Neuronal stem cell (in vitro differentiated cells): ENCODE results near the gene MMP27. TPM values are rescaled to one million over a fixed set of nuclear protein-coding genes. Genes with fewer than 3 reads are reported as not detected.

Source experiments
- DNase-seq: peaks from one replicate; pipeline ENCODE4 v3.0.0-alpha.2; 2013; ENCODE audit warnings: low spot score
- H2AFZ ChIP-seq: one replicate; pipeline ENCODE4 v1.6.1; 2013; ENCODE audit warnings: mild to moderate bottlenecking, low read length, inconsistent platforms
- H2AK5ac ChIP-seq: 2 replicates; pipeline ENCODE4 v1.6.1; 2013; ENCODE audit warnings: low read depth, mild to moderate bottlenecking, inconsistent platforms, low read length, moderate library complexity, mixed read lengths
- H2BK120ac ChIP-seq: 2 replicates; pipeline ENCODE4 v1.6.1; 2013; ENCODE audit warnings: low read depth, mild to moderate bottlenecking, inconsistent platforms, low read length, moderate library complexity, mixed read lengths
- H2BK12ac ChIP-seq: one replicate; pipeline ENCODE4 v1.6.1; 2013; ENCODE audit warnings: low read length, inconsistent platforms
- H2BK15ac ChIP-seq: 2 replicates; pipeline ENCODE4 v1.6.1; 2013; ENCODE audit warnings: mild to moderate bottlenecking, low read length, inconsistent platforms, mixed read lengths
- H2BK5ac ChIP-seq: one replicate; pipeline ENCODE4 v1.6.1; 2013; ENCODE audit warnings: inconsistent platforms, mild to moderate bottlenecking, low read length, moderate library complexity
- H3K14ac ChIP-seq: one replicate; pipeline ENCODE4 v1.6.1; 2013; ENCODE audit warnings: low read length, inconsistent platforms
- H3K18ac ChIP-seq: 2 replicates; pipeline ENCODE4 v1.6.1; 2013; ENCODE audit warnings: low read length, inconsistent platforms
- H3K23ac ChIP-seq: 2 replicates; pipeline ENCODE4 v1.6.1; 2013; ENCODE audit warnings: low read depth, mild to moderate bottlenecking, mixed read lengths, low read length, inconsistent platforms; ENCODE audit not compliant: poor library complexity
- H3K27ac ChIP-seq: replicated peaks from 3 replicates; pipeline ENCODE4 v1.5.1; 2013; ENCODE audit warnings: low read length, inconsistent platforms
- H3K27me3 ChIP-seq, 3 experiments: 2 replicates each; pipeline ENCODE4 v1.6.1; 2013; ENCODE audit warnings: low read length in 3 of 3, mild to moderate bottlenecking in 2 of 3, inconsistent platforms in 1 of 3, low read depth in 1 of 3, mixed read lengths in 1 of 3, moderate library complexity in 1 of 3; ENCODE audit not compliant: control insufficient read depth in 3 of 3, insufficient read depth in 3 of 3
- H3K36me3 ChIP-seq, 2 donors: replicated peaks in 1 of 2; 2 replicates each; pipeline ENCODE4 v1.6.1; 2013; ENCODE audit warnings: low read length in 2 of 2; ENCODE audit not compliant: control insufficient read depth in 2 of 2, insufficient read depth in 2 of 2
- H3K4ac ChIP-seq: 2 replicates; pipeline ENCODE4 v1.6.1; 2013; ENCODE audit warnings: inconsistent platforms, mild to moderate bottlenecking, low read length, moderate library complexity
- H3K4me1 ChIP-seq, 2 donors: 1 replicate in 1 of 2; 2 replicates in 1 of 2; pipeline ENCODE4 v1.6.1; 2013; ENCODE audit warnings: low read length in 2 of 2, low read depth in 1 of 2; ENCODE audit not compliant: control insufficient read depth in 2 of 2, insufficient read depth in 1 of 2
- H3K4me2 ChIP-seq: one replicate; pipeline ENCODE4 v1.6.1; 2013; ENCODE audit warnings: mild to moderate bottlenecking, low read length, inconsistent platforms; ENCODE audit not compliant: insufficient read depth, poor library complexity, severe bottlenecking
- H3K4me3 ChIP-seq, 2 donors: 2 replicates each; pipeline ENCODE4 v1.5.1; 2013; ENCODE audit warnings: low read length in 2 of 2, mild to moderate bottlenecking in 2 of 2, inconsistent platforms in 1 of 2, moderate library complexity in 1 of 2
- H3K79me1 ChIP-seq: one replicate; pipeline ENCODE4 v1.6.1; 2013; ENCODE audit warnings: low read depth, mild to moderate bottlenecking, inconsistent platforms, low read length, moderate library complexity
- H3K9ac ChIP-seq: one replicate; pipeline ENCODE4 v1.6.1; 2013; ENCODE audit warnings: mild to moderate bottlenecking, low read depth, low read length, inconsistent platforms; ENCODE audit not compliant: poor library complexity
- H3K9me3 ChIP-seq, 2 donors: replicated peaks in 1 of 2; 2 replicates each; pipeline versions ENCODE3 to v1.6.1; 2013; ENCODE audit warnings: low read length in 2 of 2, mild to moderate bottlenecking in 2 of 2, inconsistent platforms in 1 of 2, low read depth in 1 of 2, mixed read lengths in 1 of 2, moderate library complexity in 1 of 2; ENCODE audit not compliant: control insufficient read depth in 2 of 2, insufficient read depth in 1 of 2
- H4K8ac ChIP-seq: one replicate; pipeline ENCODE4 v1.6.1; 2013; ENCODE audit warnings: low read depth, mild to moderate bottlenecking, inconsistent platforms, low read length, moderate library complexity
- H4K91ac ChIP-seq: one replicate; pipeline ENCODE4 v1.6.1; 2013; ENCODE audit warnings: low read length, low read depth, mild to moderate bottlenecking, inconsistent platforms; ENCODE audit not compliant: poor library complexity
- WGBS, 2 donors: extraction: QIAGEN DNeasy Blood & Tissue Kit; methylation state at CpG; one replicate each; pipeline ENCODE4 v1.1.7; 2013; ENCODE audit warnings: missing lambda C conversion rate in 2 of 2, mixed read lengths in 1 of 2; ENCODE audit not compliant: insufficient read length in 2 of 2, insufficient replicate concordance in 1 of 2; ENCODE audit errors: extremely low coverage in 2 of 2; 5-methylcytosine and 5-hydroxymethylcytosine counted together
- polyA plus RNA-seq, 2 experiments: library from polyadenylated mRNA; stranded (reverse); fragments of 200-250 nt; gene quantifications; one replicate each; pipeline ENCODE4 v1.2.3, GENCODE V29; 2013

The MMP27 gene, protein sequence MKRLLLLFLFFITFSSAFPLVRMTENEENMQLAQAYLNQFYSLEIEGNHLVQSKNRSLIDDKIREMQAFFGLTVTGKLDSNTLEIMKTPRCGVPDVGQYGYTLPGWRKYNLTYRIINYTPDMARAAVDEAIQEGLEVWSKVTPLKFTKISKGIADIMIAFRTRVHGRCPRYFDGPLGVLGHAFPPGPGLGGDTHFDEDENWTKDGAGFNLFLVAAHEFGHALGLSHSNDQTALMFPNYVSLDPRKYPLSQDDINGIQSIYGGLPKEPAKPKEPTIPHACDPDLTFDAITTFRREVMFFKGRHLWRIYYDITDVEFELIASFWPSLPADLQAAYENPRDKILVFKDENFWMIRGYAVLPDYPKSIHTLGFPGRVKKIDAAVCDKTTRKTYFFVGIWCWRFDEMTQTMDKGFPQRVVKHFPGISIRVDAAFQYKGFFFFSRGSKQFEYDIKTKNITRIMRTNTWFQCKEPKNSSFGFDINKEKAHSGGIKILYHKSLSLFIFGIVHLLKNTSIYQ
- not detected for polyA plus RNA-seq (2013, experiment 1 of 2)
- not detected for polyA plus RNA-seq (2013, experiment 2 of 2)

DNA sequence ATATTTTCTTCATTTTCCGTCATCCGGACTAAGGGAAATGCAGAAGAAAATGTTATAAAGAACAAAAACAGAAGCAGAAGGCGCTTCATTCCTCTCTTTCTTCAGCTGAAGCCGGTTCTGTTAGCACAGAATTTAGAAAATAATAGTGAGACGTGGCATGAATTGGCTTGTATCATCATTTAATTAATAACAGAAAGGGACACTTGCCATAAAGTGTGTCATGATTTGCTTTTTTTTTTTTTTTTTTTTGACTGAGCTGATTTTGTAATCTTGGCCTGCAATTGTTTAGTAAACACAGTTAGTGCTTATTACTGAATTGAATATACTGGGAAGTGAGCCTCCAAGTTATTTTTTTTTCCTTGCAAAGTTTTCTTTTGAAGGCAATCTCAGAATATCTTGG lies at the start of gene MMP27:
TSS of gene MMP27 (minus strand) at position 144 of the 400 bp plus-strand sequence. CDS start at position 89, 55 bp downstream.
- no peak within 1 kb of the TSS for H4K8ac ChIP-seq
- H2BK5ac ChIP-seq, result no peak within 1 kb of the TSS
- no peak within 1 kb of the TSS for H3K9ac ChIP-seq
- no peaks in the 10 kb centered on the region for H3K79me1 ChIP-seq
- H2BK12ac ChIP-seq, result no peak within 1 kb of the TSS
- no peak within 1 kb of the TSS for H3K23ac ChIP-seq
- no CpG with 5 or more reads among the region's 5 CpGs for WGBS, 2 donors
- H2BK120ac ChIP-seq, result no peak within 1 kb of the TSS
- no peak within 1 kb of the TSS for H4K91ac ChIP-seq
- no peak within 1 kb of the TSS for H3K4me3 ChIP-seq
- H2AFZ ChIP-seq, result no peak within 1 kb of the TSS
- DNase-seq, result no peak
- H3K4ac ChIP-seq, result no peak within 1 kb of the TSS
- H3K27ac ChIP-seq, result no peak within 1 kb of the TSS
- H2AK5ac ChIP-seq, result no peak within 1 kb of the TSS
- no peak within 1 kb of the TSS for H3K4me2 ChIP-seq
- no peak within 1 kb of the TSS for H3K18ac ChIP-seq
- no peak within 1 kb of the TSS for H3K14ac ChIP-seq
- no peaks in the 10 kb centered on the region for H3K4me1 ChIP-seq
- H3K36me3 ChIP-seq, result no peaks in the 10 kb centered on the region
- no peaks in the 10 kb centered on the region for H3K9me3 ChIP-seq
- no peak within 1 kb of the TSS for H2BK15ac ChIP-seq
- H3K27me3 ChIP-seq, result no peaks in the 10 kb centered on the region

DNA sequence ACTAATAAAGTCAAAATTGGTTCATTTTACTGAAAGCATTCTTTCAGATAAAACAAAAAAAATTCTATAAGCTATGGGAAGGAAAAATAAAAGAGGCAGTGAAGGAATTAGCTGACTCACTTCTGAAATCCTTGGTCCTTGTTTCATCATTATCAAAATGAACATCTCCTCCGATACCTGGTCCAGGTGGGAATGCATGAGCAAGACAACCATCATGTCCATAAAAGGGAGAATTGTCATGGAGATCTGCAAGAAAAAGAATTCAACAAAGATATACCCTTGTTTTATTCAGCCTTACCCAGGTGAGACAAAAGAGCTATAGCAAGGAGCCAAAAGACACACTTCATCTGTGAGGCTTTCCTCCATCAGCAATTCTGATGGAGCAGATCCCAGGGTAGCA lies 47.7 kb upstream of the MMP27 start:
- WGBS, 2 donors, result no CpG with 5 or more reads among the region's 1 CpG
- no peak for DNase-seq
- Histone ChIP-seq H3K4me1 (peaks cover 0 to 4% of the 10 kb centered on the region in 2 donors), H3K79me1 (no peaks in the 10 kb centered on the region), H2BK120ac (no peak overlapping the region), H2BK15ac (no peak overlapping the region), H3K27ac (no peak overlapping the region), H3K4me3 (no peak overlapping the region), H3K14ac (no peak overlapping the region), H4K91ac (no peak overlapping the region), H3K4me2 (no peak overlapping the region), H3K4ac (no peak overlapping the region), H4K8ac (no peak overlapping the region), H2BK12ac (no peak overlapping the region), H3K36me3 (no peaks in the 10 kb centered on the region), H3K18ac (no peak overlapping the region), H3K9ac (no peak overlapping the region), H3K27me3 (no peaks in the 10 kb centered on the region), H3K9me3 (no peaks in the 10 kb centered on the region), H2BK5ac (no peak overlapping the region), H2AFZ (no peak overlapping the region), H3K23ac (no peak overlapping the region), H2AK5ac (no peak overlapping the region)

DNA sequence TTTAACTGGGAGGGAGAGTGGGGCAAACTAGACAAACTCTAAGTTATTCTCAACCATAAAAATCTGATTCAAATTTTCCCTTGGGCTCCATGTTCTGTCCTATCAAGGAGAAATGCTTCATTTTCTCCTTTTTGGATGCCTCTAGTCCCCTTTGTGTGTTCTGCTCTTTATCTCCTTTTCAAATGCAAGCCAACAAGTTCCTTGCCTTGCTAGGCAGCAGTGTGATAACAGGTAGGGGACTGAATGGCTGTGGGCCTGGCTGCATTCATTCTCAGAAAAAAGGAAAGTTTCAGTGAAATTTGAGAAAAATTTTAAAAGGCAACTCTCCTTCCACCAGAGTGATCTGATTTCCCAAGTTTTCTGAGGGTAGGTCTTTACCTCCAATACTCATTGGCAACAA lies 46.1 kb upstream of the MMP27 start:
- no peak overlapping the region for H2BK15ac ChIP-seq
- H3K36me3 ChIP-seq, result no peaks in the 10 kb centered on the region
- H3K9me3 ChIP-seq, result no peaks in the 10 kb centered on the region
- no peak overlapping the region for H4K8ac ChIP-seq
- H3K4me2 ChIP-seq, result no peak overlapping the region
- H3K4me3 ChIP-seq, result no peak overlapping the region
- no peaks in the 10 kb centered on the region for H3K27me3 ChIP-seq
- no peak overlapping the region for H2AFZ ChIP-seq
- H3K14ac ChIP-seq, result no peak overlapping the region
- H2BK5ac ChIP-seq, result no peak overlapping the region
- H3K27ac ChIP-seq, result no peak overlapping the region
- H3K23ac ChIP-seq, result no peak overlapping the region
- no peaks in the 10 kb centered on the region for H3K79me1 ChIP-seq
- DNase-seq, result no peak
- H3K4me1 ChIP-seq, result peaks cover 0 to 4% of the 10 kb centered on the region in 2 donors
- no peak overlapping the region for H2BK120ac ChIP-seq
- no peak overlapping the region for H3K18ac ChIP-seq
- no peak overlapping the region for H4K91ac ChIP-seq
- no peak overlapping the region for H2BK12ac ChIP-seq
- H3K9ac ChIP-seq, result no peak overlapping the region
- no peak overlapping the region for H3K4ac ChIP-seq
- H2AK5ac ChIP-seq, result no peak overlapping the region

DNA sequence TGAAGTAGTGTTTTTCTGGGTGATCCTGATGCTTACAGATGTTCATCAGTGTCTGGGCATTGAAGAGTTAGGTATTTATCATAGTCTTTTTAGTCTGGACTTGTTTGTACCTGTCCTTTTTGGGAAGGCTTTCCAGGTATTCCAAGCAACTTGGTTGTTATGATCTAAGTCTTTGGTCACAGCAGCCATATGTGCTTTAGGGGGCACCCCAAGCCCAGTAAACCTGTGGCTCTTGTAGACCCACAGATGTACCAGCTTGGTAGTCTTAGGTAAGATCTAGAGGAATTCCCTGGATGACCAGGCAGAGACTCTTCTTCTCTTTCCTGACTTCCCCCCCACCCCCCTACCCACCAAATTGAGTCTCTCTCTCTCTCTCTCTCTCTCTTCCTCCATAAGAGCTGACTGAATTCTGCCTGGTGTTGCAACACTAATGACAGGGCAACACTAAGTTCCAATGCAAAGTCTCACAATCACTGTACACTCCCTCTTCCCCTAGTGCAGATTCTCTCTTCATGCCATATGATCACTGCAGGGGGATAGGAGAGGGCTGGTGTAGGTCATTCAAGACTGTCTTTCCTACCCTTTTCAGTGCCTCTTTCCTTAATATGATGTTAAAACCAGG lies 43.6 kb upstream of the MMP27 start:
- H3K79me1 ChIP-seq, result no peaks in the 10 kb centered on the region
- no peak overlapping the region for H2BK120ac ChIP-seq
- no peak overlapping the region for H3K23ac ChIP-seq
- H3K18ac ChIP-seq, result no peak overlapping the region
- no peaks in the 10 kb centered on the region for H3K27me3 ChIP-seq
- H4K91ac ChIP-seq, result no peak overlapping the region
- no peak overlapping the region for H2BK12ac ChIP-seq
- no peak overlapping the region for H2AFZ ChIP-seq
- H3K27ac ChIP-seq, result no peak overlapping the region
- H2AK5ac ChIP-seq, result no peak overlapping the region
- no peak overlapping the region for H3K4me3 ChIP-seq
- DNase-seq, result no peak
- H3K36me3 ChIP-seq, result no peaks in the 10 kb centered on the region
- H3K4me2 ChIP-seq, result no peak overlapping the region
- H3K9me3 ChIP-seq, result no peaks in the 10 kb centered on the region
- no peak overlapping the region for H3K9ac ChIP-seq
- no peak overlapping the region for H2BK15ac ChIP-seq
- peaks cover 0 to 4% of the 10 kb centered on the region in 2 donors for H3K4me1 ChIP-seq
- H3K14ac ChIP-seq, result no peak overlapping the region
- no peak overlapping the region for H4K8ac ChIP-seq
- H3K4ac ChIP-seq, result no peak overlapping the region
- H2BK5ac ChIP-seq, result no peak overlapping the region
